Heart left ventricle (tissue), 16 donors: ENCODE results near the gene ZBTB18. TPM values are rescaled to one million over a fixed set of nuclear protein-coding genes. Genes with fewer than 3 reads are reported as not detected.

ENCODE experiments used
- ATAC-seq, 4 donors: fragments of 200-7000 bp; cut with Tn5 transposase; one replicate each; pipeline ENCODE4 v1.9.1; 2020 to 2022; ENCODE audit warnings: moderate library complexity in 4 of 4, mild to moderate bottlenecking in 3 of 4, moderate number of reproducible peaks in 1 of 4
- DNase-seq, 5 donors: peaks; one replicate each; pipeline ENCODE4 v3.0.0-alpha.2; 2020
- H3K27ac ChIP-seq, 12 donors: fragments of 200-600 bp; sonication (generic) in 4 of 12; one replicate each; pipeline versions ENCODE4 v1.5.0 to v1.8.0; 2016 to 2022; ENCODE audit warnings: mild to moderate bottlenecking in 2 of 12
- H3K27me3 ChIP-seq, 9 donors: fragments of 200-600 bp; sonication (generic) in 2 of 9; one replicate each; pipeline versions ENCODE4 v1.5.1 to v1.8.0; 2016 to 2022; ENCODE audit warnings: mild to moderate bottlenecking in 3 of 9
- H3K36me3 ChIP-seq, 9 donors: fragments of 200-600 bp; sonication (generic) in 2 of 9; one replicate each; pipeline versions ENCODE4 v1.5.0 to v1.8.0; 2018 to 2022; ENCODE audit warnings: mild to moderate bottlenecking in 2 of 9
- H3K4me1 ChIP-seq, 12 donors: fragments of 200-600 bp; sonication (generic) in 4 of 12; one replicate each; pipeline versions ENCODE4 v1.5.0 to v1.8.0; 2016 to 2022; ENCODE audit warnings: mild to moderate bottlenecking in 3 of 12
- H3K4me3 ChIP-seq, 12 donors: fragments of 200-600 bp; sonication (generic) in 4 of 12; one replicate each; pipeline versions ENCODE4 v1.5.0 to v1.8.0; 2017 to 2022; ENCODE audit warnings: mild to moderate bottlenecking in 9 of 12, moderate library complexity in 4 of 12
- H3K9me3 ChIP-seq, 12 donors: fragments of 200-600 bp; sonication (generic) in 4 of 12; one replicate each; pipeline versions ENCODE4 v1.5.0 to v1.8.0; 2016 to 2022; ENCODE audit warnings: mild to moderate bottlenecking in 1 of 12
- POLR2A ChIP-seq, 2 donors: fragments of 450-650 bp; IDR thresholded peaks; one replicate each; pipeline ENCODE4 v1.6.1; 2017; ENCODE audit warnings: antibody characterized with exemption in 2 of 2, mild to moderate bottlenecking in 2 of 2, moderate library complexity in 2 of 2
- WGBS, 4 donors: extraction: QIAGEN DNeasy Blood & Tissue Kit in 2 of 4; methylation state at CpG; one replicate each; pipeline versions ENCODE4 v1.1.5 to v1.1.7; 2013 to 2018; 5-methylcytosine and 5-hydroxymethylcytosine counted together
- intact Hi-C, 10 donors: fragments of 100-400 bp; cut with DNase I; formaldehyde crosslinking; loops; one replicate each; pipeline versions ENCODE4 v1.11.1 to v1.14.2; 2022
- polyA plus RNA-seq, 2 donors: library from polyadenylated mRNA; stranded (reverse); fragments of 200-250 nt; gene quantifications; one replicate each; pipeline ENCODE4 v1.2.3, GENCODE V29; 2013
- total RNA-seq, 9 donors: library from RNA; depleted of rRNA in 2 of 9; stranded (reverse); fragments of >200 nt in 2 of 9; fragmentation: NEBNext Ultra II Directional in 3 of 9; extraction: Animal tissue kit (Norgen Biotek cat#: 25700) in 3 of 9; gene quantifications; one replicate each; pipeline versions ENCODE4 v1.1.0 to v1.2.4, GENCODE V29; 2016 to 2023
- TF ChIP-seq, protein P1 (sequence below), 12 donors: fragments of 200-600 bp; sonication (generic) in 4 of 12; IDR thresholded peaks; one replicate each; pipeline versions ENCODE4 v1.5.0 to v1.8.0; 2018 to 2022; ENCODE audit warnings: antibody characterized with exemption in 12 of 12, mild to moderate bottlenecking in 5 of 12
- donor health status: ischemic (EF 13 %, LVEDD 7.1; RV severe dilation, severe dysfunction).
- donor health status: healthy with polysubstance abuse.
- donor health status: DM: no; HTN: yes; CAD: no.
- donor health status: DM: no; HTN: no; CAD: no.
- donor health status: ischemic (EF 25% LVEDD 6.9; RV normal size, moderate dysfunction).
- donor health status: ischemic (EF 25% LVEDD 5.7; RV mildly dilated, moderate dysfunction).
- donor health status: healthy.
- donor health status: DM: yes; HTN: yes; CAD: no.
- donor health status: ischemic (EF 35%, LVEDD 5.7; RV mildly dilated, moderate dysfunction).
- donor health status: nonischemic (EF 11% LVEDD 7.7; RV severe dilation, severe dysfunction).
- donor health status: DM: yes; HTN: yes; CAD: no.
- donor health status: PGD.
- donor health status: ischemic (EF 29% LVEDD 5.4; RV normal size, mild dysfunction).
- donor health status: nonischemic (EF 23%, LVEDD 6.1; RV moderate dilation, normal function).

ZBTB18 gene
- total and polyA plus RNA-seq, 11 donors = 12.5 to 29.2 (median 22.5) TPM

- Histone ChIP-seq H3K27ac (no peak overlapping the region), H3K4me1 (peaks cover 0 to 10% (median 2%) of the 10 kb centered on the region in 12 donors), H3K36me3 (no peaks in the 10 kb centered on the region), H3K4me3 (peak overlapping the region in 4 of 12 donors; percentile 1 to 24 (median 15)), H3K9me3 (peaks cover 0 to 4% (median 0%) of the 10 kb centered on the region in 12 donors), H3K27me3 (peaks cover 0 to 10% (median 0%) of the 10 kb centered on the region in 9 donors)
- peak in 1 of 4 donors; percentile 42 for ATAC-seq
- DNase-seq = no peak
- intact Hi-C loops = no loop called here
- TF ChIP-seq, protein P1, sequence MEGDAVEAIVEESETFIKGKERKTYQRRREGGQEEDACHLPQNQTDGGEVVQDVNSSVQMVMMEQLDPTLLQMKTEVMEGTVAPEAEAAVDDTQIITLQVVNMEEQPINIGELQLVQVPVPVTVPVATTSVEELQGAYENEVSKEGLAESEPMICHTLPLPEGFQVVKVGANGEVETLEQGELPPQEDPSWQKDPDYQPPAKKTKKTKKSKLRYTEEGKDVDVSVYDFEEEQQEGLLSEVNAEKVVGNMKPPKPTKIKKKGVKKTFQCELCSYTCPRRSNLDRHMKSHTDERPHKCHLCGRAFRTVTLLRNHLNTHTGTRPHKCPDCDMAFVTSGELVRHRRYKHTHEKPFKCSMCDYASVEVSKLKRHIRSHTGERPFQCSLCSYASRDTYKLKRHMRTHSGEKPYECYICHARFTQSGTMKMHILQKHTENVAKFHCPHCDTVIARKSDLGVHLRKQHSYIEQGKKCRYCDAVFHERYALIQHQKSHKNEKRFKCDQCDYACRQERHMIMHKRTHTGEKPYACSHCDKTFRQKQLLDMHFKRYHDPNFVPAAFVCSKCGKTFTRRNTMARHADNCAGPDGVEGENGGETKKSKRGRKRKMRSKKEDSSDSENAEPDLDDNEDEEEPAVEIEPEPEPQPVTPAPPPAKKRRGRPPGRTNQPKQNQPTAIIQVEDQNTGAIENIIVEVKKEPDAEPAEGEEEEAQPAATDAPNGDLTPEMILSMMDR (IDR thresholded peaks at IDR 0.05) = no peak
- TF ChIP-seq POLR2A (IDR thresholded peaks at IDR 0.05) = no peak
- WGBS, 4 donors = 36 to 48% (median 40%) methylated on average over 18 of the region's 18 CpGs
These were observed 49.8 kb downstream of the ZBTB18 start for GRCh38 chr1:244100704-244101453.

DNA sequence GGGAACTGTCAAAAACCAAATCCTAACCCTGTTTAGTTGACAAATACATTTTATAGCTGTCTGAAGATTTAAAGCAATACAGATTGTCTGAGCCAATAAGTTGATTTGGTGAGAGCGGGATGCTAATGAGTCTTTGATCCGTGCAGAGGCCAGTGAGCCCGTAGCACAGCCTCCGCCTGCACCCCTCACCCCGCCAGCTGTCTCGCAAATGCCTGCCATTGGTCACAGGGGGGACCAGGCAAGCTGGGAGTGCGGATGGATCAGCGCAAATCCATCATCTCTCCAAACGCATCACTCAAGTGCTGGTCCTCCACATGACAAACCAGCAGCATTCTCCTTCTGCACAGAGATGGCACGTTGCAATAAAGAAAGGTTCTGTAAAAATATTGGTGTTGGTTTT lies 51.0 kb downstream of the ZBTB18 start:
- intact Hi-C loops = no loop called here
- ATAC-seq = no peak
- TF ChIP-seq, protein P1 (IDR thresholded peaks at IDR 0.05) = no peak
- no peak for TF ChIP-seq POLR2A (IDR thresholded peaks at IDR 0.05)
- peaks cover 0 to 4% (median 0%) of the 10 kb centered on the region in 12 donors for H3K9me3 ChIP-seq
- no peak overlapping the region for H3K4me3 ChIP-seq
- H3K4me1 ChIP-seq = peaks cover 0 to 10% (median 2%) of the 10 kb centered on the region in 12 donors
- DNase-seq = no peak
- no peak overlapping the region for H3K27ac ChIP-seq
- peaks cover 0 to 10% (median 0%) of the 10 kb centered on the region in 9 donors for H3K27me3 ChIP-seq
- no peaks in the 10 kb centered on the region for H3K36me3 ChIP-seq
- 82 to 92% (median 89%) methylated on average over 10 of the region's 10 CpGs for WGBS, 4 donors

- TF ChIP-seq, protein P1 (IDR thresholded peaks at IDR 0.05) = no peak
- TF ChIP-seq POLR2A (IDR thresholded peaks at IDR 0.05) = no peak
- no peaks in the 10 kb centered on the region for H3K36me3 ChIP-seq
- DNase-seq (no peak), ATAC-seq (no peak)
- 76 to 88% (median 83%) methylated on average over 14 of the region's 14 CpGs for WGBS, 4 donors
- peaks cover 0 to 10% (median 0%) of the 10 kb centered on the region in 9 donors for H3K27me3 ChIP-seq
- intact Hi-C loops = no loop called here
- peaks cover 0 to 10% (median 2%) of the 10 kb centered on the region in 12 donors for H3K4me1 ChIP-seq
- H3K27ac ChIP-seq = no peak overlapping the region
- H3K4me3 ChIP-seq = no peak overlapping the region
- H3K9me3 ChIP-seq = peaks cover 0 to 4% (median 0%) of the 10 kb centered on the region in 12 donors
These were observed 51.4 kb downstream of the ZBTB18 start for GRCh38 chr1:244102468-244102867.

GRCh38 chr1:244104309-244105060 lies 53.4 kb downstream of the ZBTB18 start:
- intact Hi-C loops = no loop called here
- DNase-seq = no peak
- H3K36me3 ChIP-seq = no peaks in the 10 kb centered on the region
- WGBS, 4 donors = 80 to 87% (median 86%) methylated on average over 10 of the region's 10 CpGs
- H3K4me1 ChIP-seq = peaks cover 0 to 10% (median 2%) of the 10 kb centered on the region in 12 donors
- no peak overlapping the region for H3K4me3 ChIP-seq
- TF ChIP-seq, protein P1 (IDR thresholded peaks at IDR 0.05) = no peak
- no peak for TF ChIP-seq POLR2A (IDR thresholded peaks at IDR 0.05)
- ATAC-seq = no peak
- H3K27ac ChIP-seq = no peak overlapping the region
- H3K9me3 ChIP-seq = peaks cover 0 to 3% (median 0%) of the 10 kb centered on the region in 12 donors
- H3K27me3 ChIP-seq = peaks cover 0 to 8% (median 0%) of the 10 kb centered on the region in 9 donors
